Loucy (cell line): ENCODE data around the gene DBR1.

Experiments used
- EZH2phosphoT487 ChIP-seq: fragments of 200-600 bp; IDR thresholded peaks from 2 replicates; pipeline ENCODE4 v1.6.1; 2018; ENCODE audit warnings: antibody characterized with exemption, mild to moderate bottlenecking, moderate library complexity, borderline replicate concordance
- TF ChIP-seq, protein P1 (sequence below): fragments of 200-600 bp; sonication (generic); conservative IDR thresholded peaks from 2 replicates; pipeline ENCODE4 v1.5.1; 2014; ENCODE audit warnings: mild to moderate bottlenecking, antibody characterized with exemption, low read length

DNA sequence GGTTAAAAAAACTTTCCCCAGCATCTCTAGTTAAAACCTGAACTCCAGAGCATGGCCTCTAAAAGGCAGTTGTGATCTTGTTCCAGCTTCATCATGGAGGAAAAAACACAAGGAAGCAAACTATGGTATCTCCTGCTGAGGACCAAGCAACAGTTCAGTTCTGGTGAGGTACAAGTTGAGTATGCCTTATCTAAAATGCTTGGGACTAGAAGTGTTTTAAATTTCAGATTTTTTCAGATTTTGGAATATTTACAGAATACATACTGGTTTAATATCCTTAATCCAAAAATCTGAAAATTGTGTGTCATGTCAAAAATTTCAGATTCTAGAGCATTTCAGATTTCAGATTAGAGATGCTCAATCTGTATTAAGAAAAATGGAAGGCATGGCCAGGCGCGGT lies 9.7 kb downstream of the DBR1 start:
- TF ChIP-seq, protein P1, sequence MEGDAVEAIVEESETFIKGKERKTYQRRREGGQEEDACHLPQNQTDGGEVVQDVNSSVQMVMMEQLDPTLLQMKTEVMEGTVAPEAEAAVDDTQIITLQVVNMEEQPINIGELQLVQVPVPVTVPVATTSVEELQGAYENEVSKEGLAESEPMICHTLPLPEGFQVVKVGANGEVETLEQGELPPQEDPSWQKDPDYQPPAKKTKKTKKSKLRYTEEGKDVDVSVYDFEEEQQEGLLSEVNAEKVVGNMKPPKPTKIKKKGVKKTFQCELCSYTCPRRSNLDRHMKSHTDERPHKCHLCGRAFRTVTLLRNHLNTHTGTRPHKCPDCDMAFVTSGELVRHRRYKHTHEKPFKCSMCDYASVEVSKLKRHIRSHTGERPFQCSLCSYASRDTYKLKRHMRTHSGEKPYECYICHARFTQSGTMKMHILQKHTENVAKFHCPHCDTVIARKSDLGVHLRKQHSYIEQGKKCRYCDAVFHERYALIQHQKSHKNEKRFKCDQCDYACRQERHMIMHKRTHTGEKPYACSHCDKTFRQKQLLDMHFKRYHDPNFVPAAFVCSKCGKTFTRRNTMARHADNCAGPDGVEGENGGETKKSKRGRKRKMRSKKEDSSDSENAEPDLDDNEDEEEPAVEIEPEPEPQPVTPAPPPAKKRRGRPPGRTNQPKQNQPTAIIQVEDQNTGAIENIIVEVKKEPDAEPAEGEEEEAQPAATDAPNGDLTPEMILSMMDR, result no peak
- no peak for TF ChIP-seq EZH2phosphoT487
